DOHH2 (cell line): ENCODE data around the gene IFT43.

Experiments used
- H3F3A ChIP-seq: fragments of 200-600 bp; sonication (generic), shearing (Covaris generic); 2 replicates; pipeline ENCODE4 v1.6.0; 2016; ENCODE audit warnings: antibody characterized with exemption, mild to moderate bottlenecking; ENCODE audit not compliant: control insufficient read depth, insufficient read depth
- H3K27ac ChIP-seq: fragments of 200-600 bp; sonication (generic); 2 replicates; pipeline ENCODE4 v1.5.1; 2014; ENCODE audit warnings: low read depth, mild to moderate bottlenecking, low read length, moderate library complexity
- H3K27me3 ChIP-seq: fragments of 200-600 bp; sonication (generic); 2 replicates; pipeline ENCODE4 v1.6.1; 2014; ENCODE audit warnings: mild to moderate bottlenecking, low read length, mixed read lengths; ENCODE audit not compliant: control insufficient read depth
- H3K36me3 ChIP-seq: fragments of 200-600 bp; sonication (generic); 2 replicates; pipeline ENCODE4 v1.6.1; 2014; ENCODE audit warnings: mild to moderate bottlenecking, low read length, moderate library complexity, mixed read lengths; ENCODE audit not compliant: control insufficient read depth
- H3K4me1 ChIP-seq: fragments of 200-600 bp; sonication (generic); 2 replicates; pipeline ENCODE4 v1.6.1; 2014; ENCODE audit warnings: mild to moderate bottlenecking, low read length, mixed read lengths; ENCODE audit not compliant: control insufficient read depth
- H3K4me2 ChIP-seq: fragments of 200-600 bp; sonication (generic); 2 replicates; pipeline ENCODE4 v1.6.0; 2014; ENCODE audit warnings: mild to moderate bottlenecking, low read length, moderate library complexity
- H3K4me3 ChIP-seq: fragments of 200-600 bp; sonication (generic); 2 replicates; pipeline ENCODE4 v1.5.1; 2014; ENCODE audit warnings: mild to moderate bottlenecking, low read length, mixed read lengths
- H3K79me2 ChIP-seq: fragments of 200-600 bp; sonication (generic); 2 replicates; pipeline ENCODE4 v1.6.1; 2014; ENCODE audit warnings: mild to moderate bottlenecking, low read length, mixed read lengths; ENCODE audit not compliant: control insufficient read depth
- H3K9me2 ChIP-seq: fragments of 200-600 bp; sonication (generic); replicated peaks from 2 replicates; pipeline ENCODE4 v1.6.1; 2014; ENCODE audit warnings: mild to moderate bottlenecking, low read length, mixed read lengths; ENCODE audit not compliant: control insufficient read depth
- H3K9me3 ChIP-seq: fragments of 200-600 bp; sonication (generic); 2 replicates; pipeline ENCODE4 v1.6.1; 2014; ENCODE audit warnings: antibody characterized with exemption, low read length, mixed read lengths; ENCODE audit not compliant: control insufficient read depth, insufficient read depth
- H4K20me1 ChIP-seq: fragments of 200-600 bp; sonication (generic); 2 replicates; pipeline ENCODE4 v1.6.0; 2014; ENCODE audit warnings: low read depth, mild to moderate bottlenecking, antibody characterized with exemption, low read length, moderate library complexity; ENCODE audit not compliant: control insufficient read depth, insufficient read depth
- CTCF ChIP-seq: fragments of 200-600 bp; sonication (generic); IDR thresholded peaks from one replicate; pipeline ENCODE4 v1.5.1; 2014; ENCODE audit warnings: antibody characterized with exemption, mild to moderate bottlenecking, low read depth, low read length; ENCODE audit not compliant: poor library complexity, severe bottlenecking
- EZH2phosphoT487 ChIP-seq: fragments of 200-600 bp; sonication (generic); IDR thresholded peaks from 2 replicates; pipeline ENCODE4 v1.6.1; 2017; ENCODE audit warnings: borderline replicate concordance, mild to moderate bottlenecking, antibody characterized with exemption, low read length, moderate library complexity, mixed read lengths

IFT43 gene

DNA sequence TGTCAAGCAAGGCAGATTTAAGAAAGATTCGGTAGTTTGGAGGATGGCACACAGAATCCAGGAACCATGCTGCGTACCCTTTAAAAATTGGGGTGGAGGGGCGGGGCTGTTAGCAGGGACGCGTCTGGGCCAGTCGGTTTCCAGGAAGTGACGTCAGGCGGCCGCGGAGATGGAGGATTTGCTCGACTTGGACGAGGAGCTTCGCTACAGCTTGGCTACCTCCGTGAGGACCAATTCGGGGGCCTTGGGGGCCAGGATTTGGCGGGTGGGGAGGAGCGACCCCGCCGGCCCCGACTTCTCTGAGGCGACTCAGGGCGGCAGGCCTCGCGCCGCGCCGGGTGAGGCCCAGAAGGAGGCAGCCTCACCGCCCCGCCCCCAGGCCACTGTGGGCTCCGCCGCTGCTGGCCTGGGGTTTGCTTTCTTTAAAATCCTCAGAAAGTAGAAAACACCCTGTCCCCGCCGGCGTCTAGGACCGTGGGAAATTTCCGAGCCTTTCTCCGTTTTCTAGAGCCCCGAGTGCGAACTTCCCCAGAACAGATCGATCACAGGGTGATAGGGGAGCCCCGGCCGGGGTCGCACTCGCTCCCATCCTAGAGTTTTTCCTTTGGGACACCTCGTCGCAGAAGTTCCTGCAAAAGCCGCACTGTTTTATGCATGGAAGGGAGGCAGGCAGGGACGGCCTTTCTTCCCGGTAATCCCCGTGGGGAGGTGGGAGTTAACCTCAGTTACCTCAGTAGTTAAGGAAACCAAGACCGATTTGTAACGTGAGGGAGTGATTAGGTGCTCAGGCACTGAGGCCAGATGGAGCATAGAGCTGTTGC lies at the start of gene IFT43:
Gene IFT43, plus strand, starts transcription at position 146 of the 821 bp plus-strand sequence. Its CDS starts 24 bp downstream, at position 170.
- H3K36me3 ChIP-seq: no peaks in the 10 kb centered on the region
- no peaks in the 10 kb centered on the region for H3K9me3 ChIP-seq
- TF ChIP-seq EZH2phosphoT487: no peak
- TF ChIP-seq CTCF: no peak
- H3F3A ChIP-seq: no peaks in the 10 kb centered on the region; the same call in 1 of the 2 replicates
- peaks cover 35% of the 10 kb centered on the region for H3K27me3 ChIP-seq
- peaks cover 29% of the 10 kb centered on the region for H3K4me1 ChIP-seq
- no peak within 1 kb of the TSS for H3K27ac ChIP-seq
- H3K4me3 ChIP-seq: peak within 1 kb of the TSS; percentile 83
- peak within 1 kb of the TSS; percentile 84 for H3K4me2 ChIP-seq
- H3K9me2 ChIP-seq: no peaks in the 10 kb centered on the region
- H3K79me2 ChIP-seq: no peaks in the 10 kb centered on the region
- no peaks in the 10 kb centered on the region for H4K20me1 ChIP-seq

DNA sequence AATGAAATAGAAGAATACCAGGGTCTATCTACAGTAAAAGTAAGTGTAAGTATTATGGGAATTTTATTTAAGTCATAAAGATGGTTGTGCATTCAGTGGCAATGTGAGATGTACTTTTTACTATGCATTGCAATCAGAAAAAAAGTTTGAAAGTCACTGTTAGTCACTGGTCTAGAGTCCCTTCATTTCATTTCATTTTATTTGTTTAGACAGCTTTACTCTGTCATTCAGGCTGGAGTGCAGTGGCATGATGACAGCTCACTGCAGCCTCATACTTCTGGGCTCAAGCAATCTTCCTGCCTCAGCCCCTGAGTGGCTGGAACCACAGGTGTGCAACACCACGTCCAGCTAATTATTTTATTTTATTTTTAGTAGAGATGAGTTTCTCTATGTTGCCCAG lies 46.4 kb upstream of the IFT43 start:
- H3K4me1 ChIP-seq: peaks cover 7% of the 10 kb centered on the region
- no peak overlapping the region for H3K4me3 ChIP-seq
- TF ChIP-seq EZH2phosphoT487 (no peak), CTCF (no peak)
- no peaks in the 10 kb centered on the region for H3K9me3 ChIP-seq
- no peaks in the 10 kb centered on the region for H3F3A ChIP-seq
- H3K36me3 ChIP-seq: no peaks in the 10 kb centered on the region
- H4K20me1 ChIP-seq: no peaks in the 10 kb centered on the region
- H3K27me3 ChIP-seq: no peaks in the 10 kb centered on the region
- no peaks in the 10 kb centered on the region for H3K79me2 ChIP-seq
- no peak overlapping the region for H3K4me2 ChIP-seq
- H3K27ac ChIP-seq: no peak overlapping the region
- H3K9me2 ChIP-seq: no peaks in the 10 kb centered on the region

GRCh38 chr14:75941030-75941429 lies 44.5 kb upstream of the IFT43 start:
- H3K9me2 ChIP-seq: no peaks in the 10 kb centered on the region
- H3K36me3 ChIP-seq: no peaks in the 10 kb centered on the region
- no peak overlapping the region for H3K4me2 ChIP-seq
- no peaks in the 10 kb centered on the region for H3K4me1 ChIP-seq
- no peaks in the 10 kb centered on the region for H3K79me2 ChIP-seq
- H3K9me3 ChIP-seq: no peaks in the 10 kb centered on the region
- H3K4me3 ChIP-seq: no peak overlapping the region
- H3K27ac ChIP-seq: no peak overlapping the region
- H3F3A ChIP-seq: no peaks in the 10 kb centered on the region
- TF ChIP-seq CTCF (no peak), EZH2phosphoT487 (no peak)
- H3K27me3 ChIP-seq: no peaks in the 10 kb centered on the region
- H4K20me1 ChIP-seq: no peaks in the 10 kb centered on the region
